ENCODE results near the gene NFATC3.

The NFATC3 gene

GRCh38 chr16:68202091-68202519, 116.9 kb downstream of the NFATC3 start:
- no peaks in the 10 kb centered on the region for H3K27me3 ChIP-seq (ENCODE audit: control insufficient read depth in 2 of 2, insufficient read depth in 2 of 2, low read length in 2 of 2)
- no peaks in the 10 kb centered on the region for H3K9me3 ChIP-seq (ENCODE audit: control insufficient read depth in 2 of 2, low read length in 2 of 2)
- H3K9ac ChIP-seq (ENCODE audit: low read depth in 1 of 2, low read length in 2 of 2): no peak overlapping the region
- H3K4me3 ChIP-seq (ENCODE audit: low read length in 2 of 2): no peak overlapping the region
- peaks cover 0 to 2% of the 10 kb centered on the region in 2 donors for H3K36me3 ChIP-seq (ENCODE audit: control insufficient read depth in 2 of 2, insufficient read depth in 2 of 2, low read length in 2 of 2)
- H3K4me1 ChIP-seq (ENCODE audit: control insufficient read depth in 2 of 2, insufficient read depth in 2 of 2, low read length in 2 of 2): no peaks in the 10 kb centered on the region
- no peak overlapping the region for H3K27ac ChIP-seq (ENCODE audit: low read depth in 2 of 2, low read length in 2 of 2)

- H3K36me3 ChIP-seq (ENCODE audit: control insufficient read depth in 2 of 2, insufficient read depth in 2 of 2, low read length in 2 of 2): peaks cover 0 to 2% of the 10 kb centered on the region in 2 donors
- H3K27ac ChIP-seq (ENCODE audit: low read depth in 2 of 2, low read length in 2 of 2): no peak overlapping the region
- no peaks in the 10 kb centered on the region for H3K4me1 ChIP-seq (ENCODE audit: control insufficient read depth in 2 of 2, insufficient read depth in 2 of 2, low read length in 2 of 2)
Measured at GRCh38 chr16:68206245-68206644, 121.1 kb downstream of the NFATC3 start.

GRCh38 chr16:68214726-68215125, 129.6 kb downstream of the NFATC3 start:
- Histone ChIP-seq H3K27me3 (ENCODE audit: control insufficient read depth in 2 of 2, insufficient read depth in 2 of 2, low read length in 2 of 2) (no peaks in the 10 kb centered on the region), H3K36me3 (ENCODE audit: control insufficient read depth in 2 of 2, insufficient read depth in 2 of 2, low read length in 2 of 2) (peaks cover 0 to 3% of the 10 kb centered on the region in 2 donors), H3K9me3 (ENCODE audit: control insufficient read depth in 2 of 2, low read length in 2 of 2) (no peaks in the 10 kb centered on the region), H3K4me1 (ENCODE audit: control insufficient read depth in 2 of 2, insufficient read depth in 2 of 2, low read length in 2 of 2) (no peaks in the 10 kb centered on the region), H3K9ac (ENCODE audit: low read depth in 1 of 2, low read length in 2 of 2) (no peak overlapping the region), H3K27ac (ENCODE audit: low read depth in 2 of 2, low read length in 2 of 2) (no peak overlapping the region), H3K4me3 (ENCODE audit: low read length in 2 of 2) (no peak overlapping the region)

More at GRCh38 chr16:68206245-68206644, 121.1 kb downstream of the NFATC3 start:
- Histone ChIP-seq H3K4me3 (ENCODE audit: low read length in 2 of 2) (no peak overlapping the region), H3K9me3 (ENCODE audit: control insufficient read depth in 2 of 2, low read length in 2 of 2) (no peaks in the 10 kb centered on the region), H3K27me3 (ENCODE audit: control insufficient read depth in 2 of 2, insufficient read depth in 2 of 2, low read length in 2 of 2) (no peaks in the 10 kb centered on the region), H3K9ac (ENCODE audit: low read depth in 1 of 2, low read length in 2 of 2) (no peak overlapping the region)

- peaks cover 0 to 3% of the 10 kb centered on the region in 2 donors for H3K36me3 ChIP-seq (ENCODE audit: control insufficient read depth in 2 of 2, insufficient read depth in 2 of 2, low read length in 2 of 2)
Measured at GRCh38 chr16:68215302-68215701, 130.1 kb downstream of the NFATC3 start.

GRCh38 chr16:68216240-68216639, 131.1 kb downstream of the NFATC3 start:
- H3K4me3 ChIP-seq (ENCODE audit: low read length in 2 of 2): no peak overlapping the region
- no peaks in the 10 kb centered on the region for H3K27me3 ChIP-seq (ENCODE audit: control insufficient read depth in 2 of 2, insufficient read depth in 2 of 2, low read length in 2 of 2)
- H3K27ac ChIP-seq (ENCODE audit: low read depth in 2 of 2, low read length in 2 of 2): no peak overlapping the region
- no peaks in the 10 kb centered on the region for H3K4me1 ChIP-seq (ENCODE audit: control insufficient read depth in 2 of 2, insufficient read depth in 2 of 2, low read length in 2 of 2)
- peaks cover 0 to 7% of the 10 kb centered on the region in 2 donors for H3K36me3 ChIP-seq (ENCODE audit: control insufficient read depth in 2 of 2, insufficient read depth in 2 of 2, low read length in 2 of 2)
- no peaks in the 10 kb centered on the region for H3K9me3 ChIP-seq (ENCODE audit: control insufficient read depth in 2 of 2, low read length in 2 of 2)
- no peak overlapping the region for H3K9ac ChIP-seq (ENCODE audit: low read depth in 1 of 2, low read length in 2 of 2)

More at GRCh38 chr16:68215302-68215701, 130.1 kb downstream of the NFATC3 start:
- Histone ChIP-seq H3K9ac (ENCODE audit: low read depth in 1 of 2, low read length in 2 of 2) (no peak overlapping the region), H3K27ac (ENCODE audit: low read depth in 2 of 2, low read length in 2 of 2) (no peak overlapping the region), H3K27me3 (ENCODE audit: control insufficient read depth in 2 of 2, insufficient read depth in 2 of 2, low read length in 2 of 2) (no peaks in the 10 kb centered on the region), H3K4me3 (ENCODE audit: low read length in 2 of 2) (no peak overlapping the region), H3K9me3 (ENCODE audit: control insufficient read depth in 2 of 2, low read length in 2 of 2) (no peaks in the 10 kb centered on the region), H3K4me1 (ENCODE audit: control insufficient read depth in 2 of 2, insufficient read depth in 2 of 2, low read length in 2 of 2) (no peaks in the 10 kb centered on the region)

- Histone ChIP-seq H3K27me3 (ENCODE audit: control insufficient read depth in 2 of 2, insufficient read depth in 2 of 2, low read length in 2 of 2) (no peaks in the 10 kb centered on the region), H3K4me1 (ENCODE audit: control insufficient read depth in 2 of 2, insufficient read depth in 2 of 2, low read length in 2 of 2) (no peaks in the 10 kb centered on the region), H3K36me3 (ENCODE audit: control insufficient read depth in 2 of 2, insufficient read depth in 2 of 2, low read length in 2 of 2) (peaks cover 0 to 10% of the 10 kb centered on the region in 2 donors), H3K4me3 (ENCODE audit: low read length in 2 of 2) (no peak overlapping the region), H3K27ac (ENCODE audit: low read depth in 2 of 2, low read length in 2 of 2) (no peak overlapping the region), H3K9ac (ENCODE audit: low read depth in 1 of 2, low read length in 2 of 2) (no peak overlapping the region), H3K9me3 (ENCODE audit: control insufficient read depth in 2 of 2, low read length in 2 of 2) (no peaks in the 10 kb centered on the region)
Measured at GRCh38 chr16:68217506-68217905, 132.3 kb downstream of the NFATC3 start.

GRCh38 chr16:68219725-68220351, 134.7 kb downstream of the NFATC3 start:
- H3K4me3 ChIP-seq (ENCODE audit: low read length in 2 of 2): no peak overlapping the region
- peaks cover 0 to 10% of the 10 kb centered on the region in 2 donors for H3K36me3 ChIP-seq (ENCODE audit: control insufficient read depth in 2 of 2, insufficient read depth in 2 of 2, low read length in 2 of 2)
- H3K27ac ChIP-seq (ENCODE audit: low read depth in 2 of 2, low read length in 2 of 2): no peak overlapping the region
- H3K27me3 ChIP-seq (ENCODE audit: control insufficient read depth in 2 of 2, insufficient read depth in 2 of 2, low read length in 2 of 2): no peaks in the 10 kb centered on the region
- H3K9ac ChIP-seq (ENCODE audit: low read depth in 1 of 2, low read length in 2 of 2): no peak overlapping the region
- no peaks in the 10 kb centered on the region for H3K9me3 ChIP-seq (ENCODE audit: control insufficient read depth in 2 of 2, low read length in 2 of 2)
- H3K4me1 ChIP-seq (ENCODE audit: control insufficient read depth in 2 of 2, insufficient read depth in 2 of 2, low read length in 2 of 2): no peaks in the 10 kb centered on the region

GRCh38 chr16:68223072-68223471, 137.9 kb downstream of the NFATC3 start:
- no peak overlapping the region for H3K4me3 ChIP-seq (ENCODE audit: low read length in 2 of 2)
- peaks cover 11 to 15% of the 10 kb centered on the region in 2 donors for H3K4me1 ChIP-seq (ENCODE audit: control insufficient read depth in 2 of 2, insufficient read depth in 2 of 2, low read length in 2 of 2)
- peaks cover 0 to 7% of the 10 kb centered on the region in 2 donors for H3K36me3 ChIP-seq (ENCODE audit: control insufficient read depth in 2 of 2, insufficient read depth in 2 of 2, low read length in 2 of 2)
- H3K9me3 ChIP-seq (ENCODE audit: control insufficient read depth in 2 of 2, low read length in 2 of 2): no peaks in the 10 kb centered on the region
- no peaks in the 10 kb centered on the region for H3K27me3 ChIP-seq (ENCODE audit: control insufficient read depth in 2 of 2, insufficient read depth in 2 of 2, low read length in 2 of 2)
- no peak overlapping the region for H3K27ac ChIP-seq (ENCODE audit: low read depth in 2 of 2, low read length in 2 of 2)
- no peak overlapping the region for H3K9ac ChIP-seq (ENCODE audit: low read depth in 1 of 2, low read length in 2 of 2)

GRCh38 chr16:68226116-68226515, 140.9 kb downstream of the NFATC3 start:
- Histone ChIP-seq H3K27me3 (ENCODE audit: control insufficient read depth in 2 of 2, insufficient read depth in 2 of 2, low read length in 2 of 2) (no peaks in the 10 kb centered on the region), H3K4me3 (ENCODE audit: low read length in 2 of 2) (no peak overlapping the region), H3K27ac (ENCODE audit: low read depth in 2 of 2, low read length in 2 of 2) (no peak overlapping the region), H3K36me3 (ENCODE audit: control insufficient read depth in 2 of 2, insufficient read depth in 2 of 2, low read length in 2 of 2) (peaks cover 17 to 31% of the 10 kb centered on the region in 2 donors), H3K4me1 (ENCODE audit: control insufficient read depth in 2 of 2, insufficient read depth in 2 of 2, low read length in 2 of 2) (peaks cover 20 to 24% of the 10 kb centered on the region in 2 donors), H3K9me3 (ENCODE audit: control insufficient read depth in 2 of 2, low read length in 2 of 2) (no peaks in the 10 kb centered on the region), H3K9ac (ENCODE audit: low read depth in 1 of 2, low read length in 2 of 2) (no peak overlapping the region)

GRCh38 chr16:68227183-68227793, 142.1 kb downstream of the NFATC3 start:
- Histone ChIP-seq H3K4me3 (ENCODE audit: low read length in 2 of 2) (no peak overlapping the region), H3K36me3 (ENCODE audit: control insufficient read depth in 2 of 2, insufficient read depth in 2 of 2, low read length in 2 of 2) (peaks cover 29 to 38% of the 10 kb centered on the region in 2 donors), H3K9me3 (ENCODE audit: control insufficient read depth in 2 of 2, low read length in 2 of 2) (no peaks in the 10 kb centered on the region), H3K9ac (ENCODE audit: low read depth in 1 of 2, low read length in 2 of 2) (no peak overlapping the region), H3K27ac (ENCODE audit: low read depth in 2 of 2, low read length in 2 of 2) (peak overlapping the region; percentile 27 to 34), H3K4me1 (ENCODE audit: control insufficient read depth in 2 of 2, insufficient read depth in 2 of 2, low read length in 2 of 2) (peaks cover 20 to 24% of the 10 kb centered on the region in 2 donors), H3K27me3 (ENCODE audit: control insufficient read depth in 2 of 2, insufficient read depth in 2 of 2, low read length in 2 of 2) (no peaks in the 10 kb centered on the region)

Data from mucosa of rectum (tissue), 2 donors.